ENCODE measurements around the gene BOD1.

GRCh38 chr5:173645890-173646574, 29.6 kb upstream of the BOD1 start:
- no peak for TF ChIP-seq CTCF (IDR thresholded peaks at IDR 0.05)
- peak in 1 of 2 donors; percentile 65 for TF ChIP-seq POLR2A (IDR thresholded peaks at IDR 0.05)

All from thyroid gland (tissue), 4 donors.